Upper lobe of left lung (tissue), 4 donors: Measurements from ENCODE around the gene GALK2.

Source experiments
- EP300 ChIP-seq, 4 donors: sonication (generic); formaldehyde crosslinking; IDR thresholded peaks; one replicate each; pipeline ENCODE4 v1.5.1; 2017; ENCODE audit warnings: antibody characterized with exemption in 4 of 4, control low read depth in 2 of 4
- POLR2A ChIP-seq, 4 donors: fragments of 450-650 bp; IDR thresholded peaks; one replicate each; pipeline ENCODE4 v1.5.1; 2016 to 2017; ENCODE audit warnings: antibody characterized with exemption in 4 of 4, mild to moderate bottlenecking in 2 of 4
- POLR2AphosphoS5 ChIP-seq, 2 donors: sonication (generic); formaldehyde crosslinking; IDR thresholded peaks; one replicate each; pipeline ENCODE4 v1.5.1; 2017; ENCODE audit warnings: antibody characterized with exemption in 2 of 2
- TF ChIP-seq, protein P1 (sequence below), 6 experiments: fragments of 450-650 bp in 4 of 6; fragments of 200-600 bp in 2 of 6; sonication (generic) in 2 of 6; IDR thresholded peaks; one replicate each; pipeline ENCODE4 v1.5.1; 2016 to 2019; ENCODE audit warnings: antibody characterized with exemption in 6 of 6

- TF ChIP-seq EP300 (IDR thresholded peaks at IDR 0.05), result no peak
- TF ChIP-seq, protein P1, sequence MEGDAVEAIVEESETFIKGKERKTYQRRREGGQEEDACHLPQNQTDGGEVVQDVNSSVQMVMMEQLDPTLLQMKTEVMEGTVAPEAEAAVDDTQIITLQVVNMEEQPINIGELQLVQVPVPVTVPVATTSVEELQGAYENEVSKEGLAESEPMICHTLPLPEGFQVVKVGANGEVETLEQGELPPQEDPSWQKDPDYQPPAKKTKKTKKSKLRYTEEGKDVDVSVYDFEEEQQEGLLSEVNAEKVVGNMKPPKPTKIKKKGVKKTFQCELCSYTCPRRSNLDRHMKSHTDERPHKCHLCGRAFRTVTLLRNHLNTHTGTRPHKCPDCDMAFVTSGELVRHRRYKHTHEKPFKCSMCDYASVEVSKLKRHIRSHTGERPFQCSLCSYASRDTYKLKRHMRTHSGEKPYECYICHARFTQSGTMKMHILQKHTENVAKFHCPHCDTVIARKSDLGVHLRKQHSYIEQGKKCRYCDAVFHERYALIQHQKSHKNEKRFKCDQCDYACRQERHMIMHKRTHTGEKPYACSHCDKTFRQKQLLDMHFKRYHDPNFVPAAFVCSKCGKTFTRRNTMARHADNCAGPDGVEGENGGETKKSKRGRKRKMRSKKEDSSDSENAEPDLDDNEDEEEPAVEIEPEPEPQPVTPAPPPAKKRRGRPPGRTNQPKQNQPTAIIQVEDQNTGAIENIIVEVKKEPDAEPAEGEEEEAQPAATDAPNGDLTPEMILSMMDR (IDR thresholded peaks at IDR 0.05), result peak; percentile 45 to 83 (median 66)
- TF ChIP-seq POLR2A (IDR thresholded peaks at IDR 0.05), result no peak
- TF ChIP-seq POLR2AphosphoS5 (IDR thresholded peaks at IDR 0.05), result no peak
Measured at GRCh38 chr15:49235446-49236124, 65.5 kb downstream of the GALK2 start.
